ENCODE measurements around the gene PTCD1. TPM values are rescaled to one million over a fixed set of nuclear protein-coding genes. Genes with fewer than 3 reads are reported as not detected.

Gene PTCD1
- total RNA-seq, 1 experiment from 2014 or later, result 7.6 TPM

Other genes with a start within 250 kb of the PTCD1 start
- gene KPNA7, start 230.7 kb downstream of the PTCD1 start, total RNA-seq (2022), result 3.0 and 3.3 TPM in 2 replicates
- gene MYH16, start 166.0 kb downstream of the PTCD1 start, total RNA-seq (2022), result 0.61 and 0.97 TPM in 2 replicates
- gene ARPC1A, start 112.9 kb downstream of the PTCD1 start, total RNA-seq (2022), result 146 TPM in 2 replicates
- 107 and 108 TPM in 2 replicates for gene ARPC1B, start 64.1 kb downstream of the PTCD1 start, total RNA-seq (2022)
- 83.9 and 87.2 TPM in 2 replicates for gene PDAP1, start 30.2 kb downstream of the PTCD1 start, total RNA-seq (2022)
- gene BUD31, start 29.8 kb downstream of the PTCD1 start, total RNA-seq (2022), result 62.8 and 82.7 TPM in 2 replicates
- gene CPSF4, start 145 bp upstream of the PTCD1 start, total RNA-seq (2022), result 33.4 and 37.2 TPM in 2 replicates
- 222 and 234 TPM in 2 replicates for gene ATP5MF, start 27.4 kb upstream of the PTCD1 start, total RNA-seq (2022)
- gene ZNF789, start 34.1 kb upstream of the PTCD1 start, total RNA-seq (2022), result 17.2 and 18.9 TPM in 2 replicates
- 17.3 and 19.2 TPM in 2 replicates for gene ZNF394, start 61.5 kb upstream of the PTCD1 start, total RNA-seq (2022)
- 6.1 and 6.6 TPM in 2 replicates for gene ZKSCAN5, start 65.9 kb upstream of the PTCD1 start, total RNA-seq (2022)
- gene FAM200A, start 113.3 kb upstream of the PTCD1 start, total RNA-seq (2022), result 3.9 and 4.1 TPM in 2 replicates
- gene ZNF655, start 119.8 kb upstream of the PTCD1 start, total RNA-seq (2022), result not detected in 2 replicates
- gene TMEM225B, start 159.5 kb upstream of the PTCD1 start, total RNA-seq (2022), result not detected in 2 replicates
- 12.9 and 13.5 TPM in 2 replicates for gene ZSCAN25, start 178.1 kb upstream of the PTCD1 start, total RNA-seq (2022)
- gene CYP3A5, start 241.2 kb upstream of the PTCD1 start, total RNA-seq (2022), result 44.9 and 70.7 TPM in 2 replicates